HCT116 (cell line): ENCODE data around the gene PDE1C. TPM values are rescaled to one million over a fixed set of nuclear protein-coding genes. Genes with fewer than 3 reads are reported as not detected.
"Not testable (repeated sequence)": the region's sequence is repeated elsewhere in the genome, so short reads cannot be mapped to it uniquely, and the experiment has no call there.

ENCODE experiments used
- ATAC-seq: fragments of 200-7000 bp; cut with Tn5 transposase; 2 replicates; pipeline ENCODE4 v1.9.1; 2020; ENCODE audit warnings: mild to moderate bottlenecking, moderate library complexity
- BruUV-seq: library from RNA; stranded (reverse); fragments of 400-500 nt; replicated peaks from 2 replicates; lab custom pipeline; 2021; lab: Mats Ljungman, UMichigan
- CTCF ChIA-PET: fragments of 300-600 bp; sonication (Branson Sonifier 250); formaldehyde crosslinking; loops from one replicate; lab custom pipeline; 2021; ENCODE audit warnings: antibody characterized with exemption; lab: Charles Lee
- POLR2A ChIA-PET: fragments of 300-600, 350-600 bp; sonication (Branson Sonifier 250); formaldehyde crosslinking; loops from one replicate; lab custom pipeline; 2021; ENCODE audit warnings: antibody characterized with exemption; lab: Charles Lee
- RAD21 ChIA-PET, 2 experiments: fragments of 300-600 bp; sonication (Branson Sonifier 250); formaldehyde crosslinking; loops; one replicate each; lab custom pipeline; 2023; ENCODE audit warnings: low total read pairs in 2 of 2; ENCODE audit not compliant: uncharacterized antibody in 2 of 2, unreplicated experiment in 2 of 2, low non-redundant PET in 1 of 2; lab: Charles Lee
- DNase-seq: peaks from one replicate; pipeline ENCODE4 v3.0.0-alpha.2; 2010; ENCODE audit warnings: low read depth, low spot score
- H2AFZ ChIP-seq: fragments of 200-600 bp; shearing (Covaris generic), sonication (generic); 2 replicates; pipeline ENCODE4 v1.6.1; 2017; ENCODE audit warnings: low read depth, mixed run types, mixed read lengths, antibody characterized with exemption, low read length; ENCODE audit not compliant: poor library complexity, severe bottlenecking
- H3K27ac ChIP-seq: 2 replicates; pipeline ENCODE4 v1.5.1; 2012; ENCODE audit warnings: low read depth, low read length
- H3K27me3 ChIP-seq: fragments of 200-600 bp; sonication (generic); 2 replicates; pipeline ENCODE4 v1.6.1; 2016; ENCODE audit warnings: mixed run types, low read length, mixed read lengths; ENCODE audit not compliant: insufficient read depth
- H3K36me3 ChIP-seq, 2 experiments: fragments of 200-500 bp in 1 of 2; fragments of 200-600 bp in 1 of 2; sonication (Bioruptor generic) in 1 of 2; sonication (generic) in 1 of 2; 2 replicates each; pipeline versions ENCODE4 v1.5.1 to v1.6.1; 2014 to 2016; ENCODE audit warnings: low read length in 2 of 2, inconsistent platforms in 1 of 2, mixed read lengths in 1 of 2, mixed run types in 1 of 2; ENCODE audit not compliant: insufficient read depth in 2 of 2, control insufficient read depth in 1 of 2
- H3K4me1 ChIP-seq, 2 experiments: fragments of 200-600 bp in 1 of 2; sonication (generic) in 1 of 2; 2 replicates each; pipeline versions ENCODE4 v1.5.1 to v1.6.1; 2012 to 2017; ENCODE audit warnings: low read length in 2 of 2, inconsistent platforms in 1 of 2, mild to moderate bottlenecking in 1 of 2, mixed read lengths in 1 of 2, mixed run types in 1 of 2, moderate library complexity in 1 of 2; ENCODE audit not compliant: insufficient read depth in 2 of 2, control insufficient read depth in 1 of 2
- H3K4me2 ChIP-seq: fragments of 200-600 bp; sonication (generic); 2 replicates; pipeline ENCODE4 v1.6.1; 2017; ENCODE audit warnings: mixed run types, low read length, mixed read lengths
- H3K4me3 ChIP-seq, 2 experiments: fragments of 200-600 bp in 1 of 2; sonication (generic) in 1 of 2; replicated peaks in 1 of 2; 2 replicates each; pipeline ENCODE4 v1.5.1; 2011 to 2016; ENCODE audit warnings: low read length in 2 of 2, control low read depth in 1 of 2, low read depth in 1 of 2, mild to moderate bottlenecking in 1 of 2, mixed read lengths in 1 of 2, mixed run types in 1 of 2
- H3K79me2 ChIP-seq: fragments of 200-600 bp; sonication (generic); 2 replicates; pipeline ENCODE4 v1.6.1; 2017; ENCODE audit warnings: mild to moderate bottlenecking, mixed run types, low read length, moderate library complexity, mixed read lengths; ENCODE audit not compliant: insufficient read depth
- H3K9ac ChIP-seq: fragments of 200-600 bp; sonication (generic); 2 replicates; pipeline ENCODE4 v1.6.1; 2016; ENCODE audit warnings: low read length, mixed read lengths
- H3K9me2 ChIP-seq: fragments of 200-600 bp; sonication (generic), shearing (Covaris generic); 2 replicates; pipeline ENCODE4 v1.6.1; 2017; ENCODE audit warnings: mixed run types, mild to moderate bottlenecking, moderate library complexity; ENCODE audit not compliant: insufficient read depth
- H3K9me3 ChIP-seq, 2 experiments: fragments of 200-500 bp in 1 of 2; fragments of 200-600 bp in 1 of 2; sonication (Bioruptor generic) in 1 of 2; sonication (generic) in 1 of 2; 2 replicates each; pipeline ENCODE4 v1.6.1; 2014 to 2017; ENCODE audit warnings: low read length in 2 of 2, mixed read lengths in 2 of 2, inconsistent platforms in 1 of 2, low read depth in 1 of 2, mild to moderate bottlenecking in 1 of 2, mixed run types in 1 of 2, moderate library complexity in 1 of 2; ENCODE audit not compliant: control insufficient read depth in 1 of 2, insufficient read depth in 1 of 2
- H4K20me1 ChIP-seq: fragments of 200-600 bp; sonication (generic), shearing (Covaris generic); 2 replicates; pipeline ENCODE4 v1.6.1; 2017; ENCODE audit warnings: mixed run types, mild to moderate bottlenecking, moderate library complexity; ENCODE audit not compliant: insufficient read depth
- ATF3 ChIP-seq: IDR thresholded peaks from 2 replicates; pipeline ENCODE4 v1.6.1; 2012
- EGR1 ChIP-seq: IDR thresholded peaks from 2 replicates; pipeline ENCODE4 v1.6.1; 2012; ENCODE audit warnings: low read depth
- EZH2 ChIP-seq: fragments of 200-600 bp; sonication (generic); IDR thresholded peaks from 2 replicates; pipeline ENCODE4 v1.6.1; 2017; ENCODE audit warnings: antibody characterized with exemption, mixed run types
- FOSL1 ChIP-seq: IDR thresholded peaks from 2 replicates; pipeline ENCODE4 v1.6.1; 2012; ENCODE audit warnings: low read depth
- POLR2A ChIP-seq: IDR thresholded peaks from 2 replicates; pipeline ENCODE4 v1.7.0; 2011; ENCODE audit warnings: borderline replicate concordance; ENCODE audit not compliant: insufficient read depth, insufficient read length; ENCODE audit errors: extremely low read depth
- SIN3A ChIP-seq: IDR thresholded peaks from 2 replicates; pipeline ENCODE4 v1.6.1; 2012; ENCODE audit warnings: low read depth
- SRF ChIP-seq: IDR thresholded peaks from 2 replicates; pipeline ENCODE4 v1.6.1; 2012; ENCODE audit warnings: low read depth
- ZNF274 ChIP-seq: fragments of 200-500 bp; sonication (Bioruptor generic); IDR thresholded peaks from 2 replicates; pipeline ENCODE4 v1.6.1; 2014; ENCODE audit warnings: mild to moderate bottlenecking, low read depth, low read length, inconsistent platforms
- intact Hi-C: fragments of 100-400 bp; cut with micrococcal nuclease; formaldehyde crosslinking; loops from 2 replicates; pipeline ENCODE4 v1.10.0; 2022
- total RNA-seq: library from RNA; stranded (reverse); gene quantifications from one replicate; pipeline ENCODE4 v1.2.1, GENCODE V29; 2021; ENCODE audit not compliant: unreplicated experiment
- TF ChIP-seq, protein P1 (sequence below): IDR thresholded peaks from 2 replicates; pipeline ENCODE4 v1.6.1; 2011; ENCODE audit warnings: mild to moderate bottlenecking, low read length, moderate library complexity; ENCODE audit not compliant: insufficient replicate concordance; ENCODE audit errors: extremely low read depth

The PDE1C gene
- total RNA-seq, 1 experiment from 2014 or later, result 0.17 TPM

- ChIA-PET RAD21 (no interaction called here), POLR2A (no interaction called here), CTCF (no interaction called here)
- no peaks in the 10 kb centered on the region for H3K9me2 ChIP-seq
- no peaks in the 10 kb centered on the region for H4K20me1 ChIP-seq
- H2AFZ ChIP-seq, result no peak overlapping the region
- H3K9ac ChIP-seq, result no peak overlapping the region
- no peak for DNase-seq
- no TSS peak for BruUV-seq
- H3K36me3 ChIP-seq, result no peaks in the 10 kb centered on the region
- TF ChIP-seq EZH2 (no peak), ZNF274 (no peak), SIN3A (no peak), ATF3 (no peak), FOSL1 (no peak), SRF (no peak), POLR2A (no peak)
- TF ChIP-seq, protein P1, sequence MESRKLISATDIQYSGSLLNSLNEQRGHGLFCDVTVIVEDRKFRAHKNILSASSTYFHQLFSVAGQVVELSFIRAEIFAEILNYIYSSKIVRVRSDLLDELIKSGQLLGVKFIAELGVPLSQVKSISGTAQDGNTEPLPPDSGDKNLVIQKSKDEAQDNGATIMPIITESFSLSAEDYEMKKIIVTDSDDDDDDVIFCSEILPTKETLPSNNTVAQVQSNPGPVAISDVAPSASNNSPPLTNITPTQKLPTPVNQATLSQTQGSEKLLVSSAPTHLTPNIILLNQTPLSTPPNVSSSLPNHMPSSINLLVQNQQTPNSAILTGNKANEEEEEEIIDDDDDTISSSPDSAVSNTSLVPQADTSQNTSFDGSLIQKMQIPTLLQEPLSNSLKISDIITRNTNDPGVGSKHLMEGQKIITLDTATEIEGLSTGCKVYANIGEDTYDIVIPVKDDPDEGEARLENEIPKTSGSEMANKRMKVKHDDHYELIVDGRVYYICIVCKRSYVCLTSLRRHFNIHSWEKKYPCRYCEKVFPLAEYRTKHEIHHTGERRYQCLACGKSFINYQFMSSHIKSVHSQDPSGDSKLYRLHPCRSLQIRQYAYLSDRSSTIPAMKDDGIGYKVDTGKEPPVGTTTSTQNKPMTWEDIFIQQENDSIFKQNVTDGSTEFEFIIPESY, result no peak
- H3K27me3 ChIP-seq, result no peaks in the 10 kb centered on the region
- no peak overlapping the region for H3K27ac ChIP-seq
- no peak for ATAC-seq
- no peak overlapping the region for H3K4me3 ChIP-seq
- H3K79me2 ChIP-seq, result no peaks in the 10 kb centered on the region
- H3K9me3 ChIP-seq, result no peaks in the 10 kb centered on the region
- H3K4me1 ChIP-seq, result no peaks in the 10 kb centered on the region
- H3K4me2 ChIP-seq, result no peak overlapping the region
- intact Hi-C loops, result no loop called here
Observed at GRCh38 chr7:32078824-32079223, 8.6 kb upstream of the PDE1C start.

DNA sequence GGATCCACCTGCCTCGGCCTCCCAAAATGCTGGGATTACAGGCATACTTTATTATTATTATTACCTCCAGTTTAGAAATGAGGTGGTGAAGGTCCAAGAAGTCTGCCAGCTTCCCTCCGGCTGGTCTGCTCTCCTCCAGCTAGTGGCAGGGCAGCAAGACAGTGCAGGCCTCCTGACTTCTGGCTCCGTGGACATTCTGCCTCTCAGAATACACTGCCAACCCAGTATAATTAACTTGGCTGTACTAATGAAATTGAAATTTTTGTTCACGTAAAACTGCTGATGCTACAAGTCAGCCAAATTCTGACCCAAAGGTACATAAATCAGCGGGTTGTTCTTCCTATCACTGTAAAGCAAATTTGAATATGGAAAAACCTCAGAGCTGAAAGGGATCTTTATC is 7.6 kb upstream of the PDE1C start:
- Histone ChIP-seq H3K4me3 (no peak overlapping the region), H3K4me2 (no peak overlapping the region)
- BruUV-seq, result no TSS peak
- intact Hi-C loops, result no loop called here
- TF ChIP-seq EGR1, result no peak
- TF ChIP-seq, all 23 proteins: peak for 0
- CTCF ChIA-PET, result no interaction called here
- Histone ChIP-seq H2AFZ (no peak overlapping the region), H3K27me3 (no peaks in the 10 kb centered on the region), H4K20me1 (no peaks in the 10 kb centered on the region), H3K79me2 (no peaks in the 10 kb centered on the region), H3K4me1 (no peaks in the 10 kb centered on the region), H3K9ac (no peak overlapping the region), H3K9me3 (no peaks in the 10 kb centered on the region), H3K27ac (no peak overlapping the region), H3K9me2 (no peaks in the 10 kb centered on the region), H3K36me3 (no peaks in the 10 kb centered on the region)
- DNase-seq (no peak), ATAC-seq (no peak)
- POLR2A ChIA-PET, result no interaction called here
- RAD21 ChIA-PET, result no interaction called here

- RAD21 ChIA-PET, POLR2A ChIA-PET, BruUV-seq, CTCF ChIA-PET, H2AFZ ChIP-seq, DNase-seq, intact Hi-C loops, H3K27ac ChIP-seq, H3K4me1 ChIP-seq, H3K36me3 ChIP-seq, H3K4me2 ChIP-seq, H4K20me1 ChIP-seq, H3K79me2 ChIP-seq, H3K9me3 ChIP-seq, H3K9me2 ChIP-seq, H3K4me3 ChIP-seq, H3K27me3 ChIP-seq, H3K9ac ChIP-seq, ATAC-seq: not testable (repeated sequence)
Observed at GRCh38 chr7:32076802-32077201, 6.6 kb upstream of the PDE1C start.
